ENCODE measurements around the gene VWA8.
"Not testable (repeated sequence)": the region's sequence is repeated elsewhere in the genome, so short reads cannot be mapped to it uniquely, and the experiment has no call there.

Gene VWA8

DNA sequence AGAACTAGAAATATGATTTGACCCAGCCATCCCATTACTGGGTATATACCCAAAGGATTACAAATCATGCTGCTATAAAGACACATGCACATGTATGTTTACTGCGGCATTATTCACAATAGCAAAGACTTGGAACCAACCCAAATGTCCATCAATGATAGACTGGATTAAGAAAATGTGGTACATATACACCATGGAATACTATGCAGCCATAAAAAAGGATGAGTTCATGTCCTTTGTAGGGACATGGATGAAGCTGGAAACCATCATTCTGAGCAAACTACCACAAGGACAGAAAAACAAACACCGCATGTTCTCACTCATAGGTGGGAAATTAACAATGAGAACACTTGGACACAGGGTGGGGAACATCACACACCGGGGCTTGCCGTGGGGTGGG is 38.0 kb downstream of the VWA8 start:
- DNase-seq (ENCODE audit: low spot score): not testable (repeated sequence)

DNA sequence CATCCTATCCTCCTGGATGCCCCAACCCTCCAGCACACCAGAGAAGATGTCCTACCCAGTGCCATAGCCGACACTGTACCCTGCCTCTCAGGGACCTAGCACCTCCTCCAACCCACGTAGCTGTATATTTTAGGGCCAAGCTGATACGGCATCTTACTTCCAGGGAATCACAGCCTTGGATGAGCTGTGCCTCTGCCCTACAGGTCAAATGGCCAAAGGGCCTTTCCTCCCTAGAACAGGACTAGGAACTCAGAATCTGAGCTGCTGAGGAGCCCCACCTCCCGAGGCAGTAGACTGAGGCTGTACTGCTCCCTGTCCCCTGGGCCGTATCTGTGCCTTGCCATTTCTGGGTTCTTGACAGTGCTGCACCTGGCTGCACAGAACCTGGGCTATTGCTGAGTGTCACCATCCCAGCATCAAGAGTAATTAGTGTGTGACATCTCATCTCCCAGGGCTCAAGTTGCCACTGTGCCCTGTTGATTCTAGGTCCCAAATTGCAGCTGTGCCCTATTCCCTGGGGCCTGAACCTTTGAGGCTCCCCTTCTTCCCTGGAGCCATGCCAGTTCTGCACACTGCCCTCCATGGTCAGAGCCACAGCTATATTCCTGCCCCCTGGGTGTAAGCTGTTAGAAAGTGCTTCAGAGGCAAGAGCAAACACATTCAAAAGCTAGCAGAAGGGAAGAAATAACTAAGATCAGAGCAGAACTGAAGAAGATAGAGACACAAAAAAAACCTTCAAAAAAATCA is 41.0 kb downstream of the VWA8 start:
- no peak for DNase-seq (ENCODE audit: low spot score)

DNA sequence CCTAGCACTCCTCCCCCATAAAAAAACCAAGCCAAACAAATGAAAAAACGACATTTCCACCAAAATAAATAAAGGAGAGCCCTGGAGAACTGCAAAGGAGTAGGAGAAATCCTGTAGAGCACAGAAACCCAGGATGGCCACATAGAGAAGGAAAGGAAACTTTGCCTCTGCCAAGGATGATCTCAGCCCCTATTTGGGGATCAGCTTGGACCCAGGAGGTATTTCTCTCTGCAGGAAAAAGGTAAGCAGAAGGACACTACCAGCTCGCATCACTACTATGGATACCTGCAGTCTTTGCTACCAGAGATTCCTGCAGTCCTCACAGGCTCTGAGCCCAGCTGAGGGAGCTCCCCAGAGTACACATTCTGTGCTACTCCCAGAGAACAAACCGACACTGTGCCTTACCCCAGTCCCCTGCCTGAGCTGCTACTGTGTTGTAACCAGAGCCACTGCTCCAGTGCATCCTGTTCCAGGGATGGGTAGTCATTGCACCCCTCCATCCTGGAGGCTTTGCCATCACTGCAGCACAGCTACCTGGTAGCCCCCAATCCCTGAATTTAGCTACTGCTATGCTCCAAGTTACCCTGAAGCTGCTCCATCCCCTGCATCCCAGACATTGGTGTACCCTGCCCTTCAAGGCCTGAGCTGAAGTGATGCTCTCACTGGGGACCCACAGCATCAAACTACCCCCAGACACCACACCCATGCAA is 41.7 kb downstream of the VWA8 start:
- DNase-seq (ENCODE audit: low spot score): no peak

DNA sequence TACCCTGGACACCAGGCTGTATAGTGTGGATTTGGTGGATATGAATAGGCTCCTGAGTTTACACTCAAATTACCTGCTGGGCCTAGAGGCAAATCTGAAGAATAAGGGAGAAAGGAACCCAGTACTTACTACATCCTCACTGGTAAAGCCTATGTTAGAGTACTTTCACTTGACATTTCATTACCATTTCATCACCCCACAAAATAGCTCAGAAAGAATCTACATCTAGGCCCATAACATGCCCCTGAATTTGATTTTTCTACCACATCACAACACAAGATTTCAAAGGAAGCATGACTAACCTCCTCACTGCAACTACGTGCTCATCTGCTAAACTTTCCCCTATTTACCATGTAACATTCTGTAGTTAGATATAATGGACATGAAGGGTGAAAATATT is 43.3 kb downstream of the VWA8 start:
- peak; percentile 1 for DNase-seq (ENCODE audit: low spot score)

DNA sequence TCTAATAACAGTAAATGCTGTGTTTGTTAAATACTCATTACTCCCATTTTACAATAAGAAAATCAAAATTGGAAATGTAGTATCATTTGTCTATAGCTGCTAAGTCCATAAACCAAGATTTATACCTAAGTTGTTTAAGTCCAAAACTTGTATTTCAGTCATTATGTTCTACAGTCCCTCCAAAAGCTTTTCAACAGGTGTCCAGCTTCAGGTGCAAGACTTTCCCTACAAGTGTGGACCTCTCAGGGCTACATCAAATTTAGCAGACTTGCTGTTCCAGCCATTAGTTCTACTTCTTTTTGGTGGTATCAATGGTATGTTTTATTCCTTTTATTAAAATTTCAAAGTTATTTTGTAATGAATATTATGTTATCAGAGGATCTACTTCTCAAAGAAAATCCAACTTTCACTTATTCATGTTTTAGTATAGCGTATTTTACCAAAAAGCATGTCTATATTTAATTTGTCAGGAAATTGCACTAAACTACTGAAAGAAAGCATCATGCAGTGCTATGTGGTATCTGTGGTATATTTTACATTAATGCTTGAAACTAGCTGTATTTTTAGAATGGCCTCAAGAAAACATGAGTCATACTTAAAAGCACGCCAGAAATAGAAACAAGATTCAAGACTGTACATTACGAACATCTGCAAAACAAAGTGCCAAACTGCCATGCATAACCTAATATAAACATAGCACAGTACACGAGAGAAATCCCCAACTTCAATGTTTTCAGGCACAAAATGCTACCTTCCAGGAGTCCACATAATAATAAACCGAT is 44.5 kb downstream of the VWA8 start:
- peak; percentile 7 for DNase-seq (ENCODE audit: low spot score)

DNA sequence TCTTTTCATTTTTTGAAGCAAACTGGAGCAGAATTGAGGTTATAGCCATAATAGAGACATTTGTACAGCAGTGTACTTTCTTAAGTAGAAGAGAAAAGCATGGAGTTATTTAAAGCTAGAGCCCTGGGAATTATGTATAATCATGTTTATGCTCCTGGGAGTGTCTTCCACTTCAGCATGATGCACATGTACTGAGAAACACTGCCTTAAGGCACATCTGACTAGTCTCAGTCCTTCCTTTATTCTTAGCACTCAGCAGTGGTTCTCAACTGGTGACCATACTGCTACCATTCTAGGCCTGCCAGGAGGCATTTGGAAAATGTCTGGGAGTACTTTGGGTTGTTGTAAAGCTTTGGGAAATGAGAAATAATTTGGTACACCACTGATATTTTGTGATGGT is 45.8 kb downstream of the VWA8 start:
- no peak for DNase-seq (ENCODE audit: low spot score)

DNA sequence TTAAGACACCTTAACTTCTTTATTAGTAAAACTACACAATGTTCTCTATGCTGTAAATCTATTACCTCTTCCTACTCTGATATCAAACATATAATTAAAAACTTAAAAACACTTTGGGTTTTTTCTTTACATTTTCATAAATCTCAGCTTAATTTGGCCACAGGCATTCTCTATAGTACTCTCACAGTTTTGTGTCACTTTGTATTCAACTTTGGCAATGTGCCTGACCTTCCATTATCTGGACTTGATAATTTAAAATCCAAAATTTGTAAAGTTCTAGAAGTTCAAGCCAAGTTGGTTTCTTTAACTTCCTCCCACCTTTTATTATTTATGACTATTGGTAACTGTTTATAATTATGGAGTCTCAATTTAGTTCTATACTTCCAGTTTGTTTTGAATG is 46.4 kb downstream of the VWA8 start:
- DNase-seq (ENCODE audit: low spot score): no peak

DNA sequence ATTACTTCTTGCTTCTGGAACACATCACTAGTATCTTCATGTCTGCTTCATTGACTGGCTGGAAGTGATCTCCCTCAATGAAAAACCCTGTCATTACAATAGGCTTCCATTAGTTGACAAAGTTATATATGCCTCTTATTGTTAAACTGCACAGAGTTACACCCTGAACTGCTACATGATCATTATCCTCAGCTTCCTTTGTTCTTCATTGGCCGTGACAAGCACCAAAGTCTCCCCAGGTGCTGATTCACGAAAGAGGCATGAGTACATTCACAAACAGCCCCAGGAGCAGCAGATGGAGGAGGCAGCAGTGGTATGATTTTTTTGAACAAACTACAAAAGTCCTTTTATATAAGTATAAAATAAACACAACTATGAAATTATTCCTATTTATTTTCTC is 51.4 kb downstream of the VWA8 start:
- no peak for DNase-seq (ENCODE audit: low spot score)

DNA sequence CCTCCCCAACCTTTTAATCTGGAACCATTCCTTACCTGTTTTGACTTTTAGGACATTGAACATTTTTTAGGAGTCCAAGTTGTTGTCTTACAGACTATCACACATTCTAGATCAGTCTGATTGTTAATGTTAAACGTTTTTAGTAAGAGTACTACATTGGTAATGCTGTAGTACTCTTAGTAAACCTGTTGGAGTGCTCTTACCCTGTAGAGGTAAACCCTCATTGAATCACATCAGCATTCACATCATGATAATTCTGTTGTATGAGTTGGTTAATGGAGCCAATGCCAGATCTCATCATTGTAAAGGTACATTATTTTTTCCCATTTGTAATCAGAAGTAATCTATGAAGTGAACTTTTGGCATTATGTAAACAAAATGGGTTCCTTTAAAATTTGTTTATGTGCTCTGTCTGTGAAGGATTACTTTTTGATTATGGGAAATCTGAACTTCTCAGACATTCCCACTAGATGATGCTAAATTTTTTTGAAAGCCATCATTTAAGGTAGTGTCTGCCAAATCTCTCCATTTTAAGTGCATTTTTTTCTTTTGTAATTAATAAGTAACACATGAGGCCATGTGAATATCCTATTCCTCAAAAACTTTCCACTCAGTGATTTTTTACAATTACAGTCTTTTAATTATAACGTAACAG is 55.2 kb downstream of the VWA8 start:
- peak; percentile 26 for DNase-seq (ENCODE audit: low spot score)

DNA sequence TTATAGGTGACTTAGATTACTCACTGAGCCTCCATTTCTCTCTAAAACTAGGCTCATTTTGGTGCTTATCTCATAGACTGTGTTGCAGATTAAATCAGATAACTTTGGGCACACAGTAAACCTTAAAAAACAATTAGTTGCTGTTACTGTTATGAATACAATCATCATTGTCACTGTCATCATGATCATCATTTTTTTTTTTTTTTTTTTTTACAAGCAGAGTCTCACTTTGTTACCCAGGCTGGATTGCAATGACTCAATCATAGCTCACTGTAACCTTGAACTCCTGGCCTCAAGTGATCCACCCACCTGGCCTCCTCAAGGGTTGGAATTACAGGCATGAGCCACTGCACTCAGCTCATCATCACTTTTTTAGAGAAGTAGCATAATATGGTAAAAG is 60.0 kb downstream of the VWA8 start:
- DNase-seq (ENCODE audit: low spot score): no peak

DNA sequence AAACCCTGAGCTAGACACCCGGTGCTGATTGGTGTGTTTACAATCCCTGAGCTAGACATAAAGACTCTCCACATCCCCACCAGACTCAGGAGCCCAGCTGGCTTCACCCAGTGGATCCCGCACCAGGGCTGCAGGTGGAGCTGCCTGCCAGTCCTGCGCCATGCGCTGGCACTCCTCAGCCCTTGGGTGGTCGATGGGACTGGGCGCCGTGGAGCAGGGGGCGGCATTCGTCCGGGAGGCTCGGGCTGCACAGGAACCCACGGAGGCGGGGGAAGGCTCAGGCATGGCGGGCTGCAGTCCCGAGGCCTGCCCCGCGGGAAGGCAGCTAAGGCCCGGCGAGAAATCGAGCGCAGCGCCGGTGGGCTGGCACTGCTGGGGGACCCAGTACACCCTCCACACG is 62.5 kb downstream of the VWA8 start:
- DNase-seq (ENCODE audit: low spot score): not testable (repeated sequence)

DNA sequence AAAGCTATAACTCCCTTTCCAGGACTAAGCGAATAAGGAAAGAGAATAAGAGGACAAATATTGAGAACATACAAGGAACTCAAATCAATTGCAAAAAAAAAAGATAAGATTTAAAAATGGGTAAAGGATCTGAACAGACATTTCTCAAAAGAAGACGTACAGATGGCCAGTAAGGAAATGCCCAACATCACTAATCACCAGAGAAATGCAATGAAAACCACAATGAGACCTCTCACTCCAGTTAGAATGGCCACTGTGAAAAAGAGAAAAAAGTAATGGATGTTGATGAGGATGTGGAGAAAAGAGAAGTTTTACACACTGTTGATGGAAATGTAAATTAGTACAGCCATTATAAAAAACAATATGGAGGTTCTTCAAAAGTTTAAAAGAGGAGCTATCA is 63.8 kb downstream of the VWA8 start:
- no peak for DNase-seq (ENCODE audit: low spot score)

DNA sequence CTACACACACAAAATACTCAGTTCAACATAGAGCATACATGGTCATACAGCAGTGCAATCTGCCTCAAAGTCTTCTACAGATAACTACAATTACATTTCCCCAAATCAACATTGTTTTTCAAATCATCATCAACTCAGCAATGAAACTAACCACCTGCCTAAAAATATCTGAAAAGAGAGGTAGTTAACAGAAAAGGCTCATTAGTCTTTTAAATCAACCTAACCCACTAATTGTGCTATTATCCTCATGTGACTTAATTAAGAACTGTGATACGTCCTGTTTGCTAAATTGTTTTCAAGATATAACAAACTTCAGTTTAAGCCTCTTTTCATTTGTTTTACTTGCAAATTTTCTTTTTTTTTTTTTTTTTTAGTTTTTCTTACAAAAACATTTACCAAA is 65.4 kb downstream of the VWA8 start:
- no peak for DNase-seq (ENCODE audit: low spot score)

DNA sequence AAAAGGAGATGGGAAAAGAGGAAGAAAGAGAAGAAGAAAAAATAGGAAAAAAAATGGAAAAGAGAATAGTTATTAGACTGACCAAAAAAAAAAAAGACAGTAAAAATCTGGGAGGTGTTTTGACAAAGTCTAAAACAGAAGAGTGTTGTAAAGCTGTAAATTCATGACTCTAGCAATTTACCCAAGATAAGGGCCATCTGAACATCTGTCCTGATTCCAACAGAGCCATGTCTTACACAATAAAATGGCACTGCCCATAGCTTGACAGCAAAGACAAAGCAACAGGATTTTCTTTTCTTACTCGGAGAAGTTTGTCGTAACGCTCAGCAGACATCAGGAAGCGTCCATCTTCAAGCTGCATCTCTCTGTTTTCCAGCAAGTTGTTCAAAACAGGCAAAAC is 69.8 kb downstream of the VWA8 start:
- no peak for DNase-seq (ENCODE audit: low spot score)

DNA sequence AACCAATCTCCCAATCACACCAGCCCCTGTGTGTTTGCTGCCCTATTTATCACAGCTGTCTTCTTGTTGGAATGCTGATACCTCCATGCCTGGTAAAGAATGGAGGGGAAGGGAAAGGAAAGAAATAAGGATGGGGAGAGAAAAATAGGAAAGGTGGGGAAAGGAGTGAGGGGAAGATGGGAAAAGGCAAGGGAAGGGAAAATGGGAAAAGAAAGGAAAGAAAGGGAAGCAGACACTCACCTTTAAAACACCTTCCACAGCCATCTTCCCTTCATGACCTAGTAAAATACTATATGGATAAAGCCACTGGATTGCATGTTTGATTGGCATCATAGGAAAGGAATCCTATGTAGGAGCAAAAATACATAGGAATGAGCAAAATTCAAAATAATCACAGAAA is 77.8 kb downstream of the VWA8 start:
- no peak for DNase-seq (ENCODE audit: low spot score)

DNA sequence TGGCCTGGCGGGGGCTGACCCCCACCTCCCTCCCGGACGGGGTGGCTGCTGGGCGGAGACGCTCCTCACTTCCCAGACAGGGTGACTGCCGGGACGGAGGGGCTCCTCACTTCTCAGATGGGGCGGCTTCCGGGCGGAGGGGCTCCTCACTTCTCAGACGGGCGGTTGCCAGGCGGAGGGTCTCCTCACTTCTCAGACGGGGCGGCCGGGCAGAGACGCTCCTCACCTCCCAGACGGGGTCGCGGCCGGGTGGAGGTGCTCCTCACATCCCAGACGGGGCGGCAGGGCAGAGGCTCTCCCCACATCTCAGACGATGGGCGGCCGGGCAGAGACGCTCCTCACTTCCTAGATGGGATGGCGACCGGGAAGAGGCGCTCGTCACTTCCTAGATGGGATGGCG is 79.0 kb downstream of the VWA8 start:
- not testable (repeated sequence) for DNase-seq (ENCODE audit: low spot score)

DNA sequence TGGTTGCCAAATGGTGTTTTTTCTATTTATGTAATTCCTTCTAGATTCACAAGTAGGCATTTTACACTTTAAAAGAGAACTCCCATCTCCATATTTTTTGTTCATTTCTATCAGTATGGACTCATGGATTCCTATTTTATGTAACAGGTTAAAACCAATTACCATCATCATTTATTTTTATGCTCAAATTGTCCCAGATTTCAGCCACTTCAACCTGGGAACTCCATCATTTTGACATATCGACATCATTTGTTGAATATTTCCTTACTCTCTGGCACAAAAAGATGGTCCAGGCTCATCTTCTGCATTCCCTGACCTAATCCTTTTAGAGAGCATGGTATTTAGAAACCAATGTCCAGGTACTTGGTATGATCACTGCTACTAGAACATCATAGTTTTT is 79.9 kb downstream of the VWA8 start:
- no peak for DNase-seq (ENCODE audit: low spot score)

DNA sequence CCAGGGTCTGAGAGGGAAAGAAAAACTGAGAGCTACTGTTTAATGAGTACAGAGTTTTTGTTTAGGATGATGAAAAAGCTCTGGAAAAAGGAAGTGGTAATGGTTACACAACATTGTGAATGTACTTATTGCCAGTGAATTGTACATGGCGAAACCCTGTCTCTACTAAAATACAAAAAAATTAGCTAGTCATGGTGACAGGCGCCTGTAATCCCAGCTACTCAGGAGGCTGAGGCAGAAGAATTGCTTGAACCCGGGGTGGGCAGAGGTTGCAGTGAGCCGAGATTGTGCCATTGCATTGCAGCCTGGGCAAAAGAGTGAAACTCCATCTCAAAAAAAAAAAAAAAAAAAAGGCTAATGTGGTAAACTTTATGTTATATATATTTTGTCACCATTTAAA is 96.3 kb downstream of the VWA8 start:
- no peak for DNase-seq (ENCODE audit: low spot score)

DNA sequence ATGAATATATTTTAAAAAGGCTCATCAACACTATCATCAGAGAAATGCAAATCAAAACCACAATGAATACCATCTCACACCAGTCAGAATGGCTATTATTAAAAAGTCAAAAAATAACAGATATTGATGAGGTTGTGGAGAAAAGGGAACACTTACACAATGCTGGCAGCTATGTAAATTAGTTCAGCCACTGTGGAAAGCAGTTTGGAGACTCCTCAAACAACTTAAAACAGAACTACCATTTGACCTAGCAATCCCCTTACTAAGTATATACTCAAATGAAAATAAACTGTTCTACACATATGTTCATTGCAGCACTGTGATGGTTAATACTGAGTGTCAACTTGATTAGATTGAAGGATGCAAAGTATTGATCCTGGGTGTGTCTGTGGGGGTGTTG is 98.2 kb downstream of the VWA8 start:
- DNase-seq (ENCODE audit: low spot score): not testable (repeated sequence)

DNA sequence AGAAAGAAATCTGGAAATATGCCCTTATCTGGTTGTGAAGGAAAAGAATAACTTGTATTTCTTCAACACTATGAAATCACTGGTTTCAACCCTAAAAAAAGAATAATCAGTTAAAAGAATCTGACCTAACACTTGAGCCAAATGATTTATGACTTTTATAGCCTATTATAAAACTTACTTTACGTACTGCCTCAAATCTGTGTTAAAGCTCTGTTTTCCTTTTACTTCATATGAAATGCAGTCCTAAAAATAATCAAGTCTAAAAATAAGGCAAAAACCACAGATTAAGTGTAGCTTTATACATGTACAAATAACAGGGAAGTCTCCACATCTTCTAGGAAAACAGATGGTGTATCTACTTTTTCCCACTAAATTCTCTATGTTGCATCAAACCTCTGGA is 101.3 kb downstream of the VWA8 start:
- no peak for DNase-seq (ENCODE audit: low spot score)

DNA sequence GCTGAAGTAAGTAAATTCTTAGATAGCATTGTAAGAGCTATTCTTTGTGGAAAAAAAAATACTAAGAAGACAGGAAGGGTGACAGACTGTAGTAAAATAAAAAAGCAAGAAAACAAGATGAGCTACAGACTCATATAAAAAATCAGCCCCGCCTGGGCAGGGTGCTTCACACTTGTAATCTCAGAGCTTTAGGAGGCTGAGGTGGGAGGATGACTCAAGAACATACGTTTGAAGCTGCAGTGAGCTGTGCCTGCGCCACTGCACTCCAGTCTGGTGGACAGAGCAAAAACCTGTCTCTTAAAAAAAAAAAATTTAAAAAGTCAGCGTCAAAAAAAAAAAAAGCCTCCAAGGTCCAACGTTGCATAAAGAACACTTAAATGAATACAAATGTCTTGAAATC is 102.1 kb downstream of the VWA8 start:
- DNase-seq (ENCODE audit: low spot score): no peak

DNA sequence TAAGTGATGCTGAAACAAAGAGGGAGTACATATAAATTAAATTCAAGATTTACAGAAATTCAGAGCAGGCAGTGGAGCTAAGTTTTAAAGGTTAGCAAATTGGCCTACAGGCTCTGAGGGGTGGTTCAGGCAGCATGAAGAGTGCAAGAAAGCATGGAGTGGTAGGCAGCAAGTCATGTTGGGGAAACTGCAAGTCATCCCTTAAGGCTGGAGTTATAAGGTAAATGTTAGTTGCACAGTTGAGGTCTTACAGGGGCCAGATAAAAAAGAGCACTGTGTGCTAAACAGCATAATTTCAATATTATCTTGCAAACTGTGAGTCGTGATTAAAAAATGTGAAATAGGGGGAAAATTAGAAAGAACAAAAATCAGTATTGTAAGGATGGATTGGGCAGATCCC is 106.2 kb downstream of the VWA8 start:
- no peak for DNase-seq (ENCODE audit: low spot score)

DNA sequence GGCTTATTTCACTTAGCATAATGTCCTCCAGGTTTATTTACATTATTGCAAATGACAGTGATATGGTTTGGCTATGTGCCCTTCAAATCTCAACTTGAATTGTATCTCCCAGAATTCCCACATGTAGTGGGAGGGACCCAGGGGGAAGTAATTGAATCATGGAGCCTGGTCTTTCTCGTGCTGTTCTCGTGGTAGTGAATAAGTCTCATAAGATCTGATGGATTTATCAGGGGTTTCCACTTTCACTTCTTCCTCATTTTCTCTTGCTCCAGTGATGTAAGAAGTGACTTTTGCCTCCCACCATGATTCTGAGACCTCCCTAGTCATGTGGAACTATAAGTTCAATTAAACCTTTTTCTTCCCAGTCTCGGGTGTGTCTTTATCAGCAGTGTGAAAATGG is 109.6 kb downstream of the VWA8 start:
- no peak for DNase-seq (ENCODE audit: low spot score)

Data from CD4-positive, alpha-beta T cell treated with Interleukin-6 at 100 ng/mL for 8 hours (primary cell).